Adrenal gland (tissue), 12 donors: Measurements from ENCODE around the gene COPB1. TPM values are rescaled to one million over a fixed set of nuclear protein-coding genes. Genes with fewer than 3 reads are reported as not detected.

Source experiments
- DNase-seq, 7 donors: peaks; one replicate each; pipeline ENCODE4 v3.0.0-alpha.2; 2019 to 2020
- H3K27ac ChIP-seq, 5 donors: fragments of 200-600 bp; sonication (generic) in 4 of 5; 1 replicate in 3 of 5; 2 replicates in 2 of 5; pipeline versions ENCODE4 v1.5.1 to v1.8.0; 2016 to 2020; ENCODE audit warnings: mild to moderate bottlenecking in 1 of 5
- H3K27me3 ChIP-seq: fragments of 200-600 bp; 2 replicates; pipeline ENCODE4 v1.8.0; 2021
- H3K36me3 ChIP-seq, 2 donors: fragments of 200-600 bp; replicated peaks in 1 of 2; 1 replicate in 1 of 2; 2 replicates in 1 of 2; pipeline versions ENCODE4 v1.5.1 to v1.8.0; 2018 to 2022
- H3K4me1 ChIP-seq, 2 donors: fragments of 200-600 bp; replicated peaks in 1 of 2; 1 replicate in 1 of 2; 2 replicates in 1 of 2; pipeline versions ENCODE4 v1.5.1 to v1.8.0; 2018 to 2021
- H3K4me3 ChIP-seq, 4 donors: fragments of 200-600 bp; sonication (generic) in 3 of 4; one replicate each; pipeline ENCODE4 v1.5.1; 2016 to 2018
- H3K9me3 ChIP-seq, 3 donors: fragments of 200-600 bp; sonication (generic) in 1 of 3; replicated peaks in 1 of 3; 1 replicate in 2 of 3; 2 replicates in 1 of 3; pipeline versions ENCODE4 v1.5.1 to v1.8.0; 2016 to 2021
- POLR2A ChIP-seq, 2 donors: fragments of 450-650 bp; IDR thresholded peaks; one replicate each; pipeline ENCODE4 v1.6.1; 2017; ENCODE audit warnings: antibody characterized with exemption in 2 of 2, mild to moderate bottlenecking in 2 of 2, moderate library complexity in 1 of 2
- WGBS, 4 donors: extraction: QIAGEN DNeasy Blood & Tissue Kit in 2 of 4; methylation state at CpG; one replicate each; pipeline versions ENCODE4 v1.1.5 to v1.1.7; 2013 to 2017; 5-methylcytosine and 5-hydroxymethylcytosine counted together
- intact Hi-C, 2 donors: fragments of 100-400 bp; cut with DNase I; formaldehyde crosslinking; loops; one replicate each; pipeline versions ENCODE4 v1.14.1 to v1.15.0; 2022 to 2023
- polyA plus RNA-seq, 3 donors: library from polyadenylated mRNA; stranded (reverse); fragments of 200-250 nt in 2 of 3; fragments of 350-450 nt in 1 of 3; fragmentation: Illumina TruSeq in 1 of 3; extraction: RNeasy Lipid Tissue Mini Kit (QIAGEN cat#74804) in 1 of 3; gene quantifications; one replicate each; pipeline ENCODE4 v1.2.3, GENCODE V29; 2013 to 2014
- total RNA-seq, 9 donors: library from RNA; depleted of rRNA in 4 of 9; stranded (reverse); fragments of >200 nt in 4 of 9; fragments of 120-200 nt in 1 of 9; fragmentation: NEBNext Ultra II Directional in 1 of 9; extraction: Animal tissue kit (Norgen Biotek cat#: 25700) in 1 of 9; gene quantifications; one replicate each; pipeline versions ENCODE4 v1.1.0 to v1.2.4, GENCODE V29; 2013 to 2023
- TF ChIP-seq, protein P1 (sequence below), 6 experiments: fragments of 450-650 bp in 4 of 6; fragments of 200-600 bp in 2 of 6; sonication (generic) in 1 of 6; IDR thresholded peaks; 1 replicate in 5 of 6; 2 replicates in 1 of 6; pipeline versions ENCODE4 v1.5.1 to v1.8.0; 2016 to 2021; ENCODE audit warnings: antibody characterized with exemption in 6 of 6, mild to moderate bottlenecking in 2 of 6, moderate library complexity in 1 of 6
- donor health status: healthy with polysubstance abuse.
- donor health status: Bipolar disorder and iron deficiency.
- donor health status: DM: yes; HTN: yes; CAD: no.
- donor health status: DM: no; HTN: no; CAD: no.
- donor health status: DM: no; HTN: no; CAD: no.
- donor health status: DM: yes; HTN: yes; CAD: no.

Gene COPB1
- total and polyA plus RNA-seq, 12 donors = 45.2 to 175 (median 87.4) TPM

DNA sequence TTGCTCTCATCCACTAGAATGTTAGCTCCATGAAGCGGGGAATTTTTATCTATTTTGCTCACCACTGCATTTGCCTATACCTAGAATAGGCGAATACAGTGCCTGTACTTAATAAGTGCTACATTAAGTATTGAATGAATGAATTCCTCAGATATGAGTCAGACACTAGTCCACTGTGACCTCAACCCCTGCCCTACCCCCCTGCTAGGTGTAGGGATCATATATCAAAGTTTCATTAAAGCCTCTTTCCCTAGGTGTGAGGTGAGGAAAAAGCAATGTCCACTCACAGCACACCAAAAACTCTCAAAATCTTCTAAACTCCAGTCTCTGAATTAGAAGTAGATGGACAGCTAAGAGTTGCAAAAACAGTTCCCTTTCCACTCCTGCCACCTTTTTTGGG, 30.3 kb upstream of the COPB1 start:
- no peaks in the 10 kb centered on the region for H3K4me1 ChIP-seq
- WGBS, 4 donors = 84 to 92% (median 91%) methylated on average over 2 of the region's 2 CpGs
- H3K27ac ChIP-seq = no peak overlapping the region
- intact Hi-C loops = no loop called here
- no peaks in the 10 kb centered on the region for H3K27me3 ChIP-seq
- no peaks in the 10 kb centered on the region for H3K36me3 ChIP-seq
- H3K4me3 ChIP-seq = no peak overlapping the region
- H3K9me3 ChIP-seq = no peaks in the 10 kb centered on the region
- TF ChIP-seq POLR2A (IDR thresholded peaks at IDR 0.05) = no peak
- TF ChIP-seq, protein P1, sequence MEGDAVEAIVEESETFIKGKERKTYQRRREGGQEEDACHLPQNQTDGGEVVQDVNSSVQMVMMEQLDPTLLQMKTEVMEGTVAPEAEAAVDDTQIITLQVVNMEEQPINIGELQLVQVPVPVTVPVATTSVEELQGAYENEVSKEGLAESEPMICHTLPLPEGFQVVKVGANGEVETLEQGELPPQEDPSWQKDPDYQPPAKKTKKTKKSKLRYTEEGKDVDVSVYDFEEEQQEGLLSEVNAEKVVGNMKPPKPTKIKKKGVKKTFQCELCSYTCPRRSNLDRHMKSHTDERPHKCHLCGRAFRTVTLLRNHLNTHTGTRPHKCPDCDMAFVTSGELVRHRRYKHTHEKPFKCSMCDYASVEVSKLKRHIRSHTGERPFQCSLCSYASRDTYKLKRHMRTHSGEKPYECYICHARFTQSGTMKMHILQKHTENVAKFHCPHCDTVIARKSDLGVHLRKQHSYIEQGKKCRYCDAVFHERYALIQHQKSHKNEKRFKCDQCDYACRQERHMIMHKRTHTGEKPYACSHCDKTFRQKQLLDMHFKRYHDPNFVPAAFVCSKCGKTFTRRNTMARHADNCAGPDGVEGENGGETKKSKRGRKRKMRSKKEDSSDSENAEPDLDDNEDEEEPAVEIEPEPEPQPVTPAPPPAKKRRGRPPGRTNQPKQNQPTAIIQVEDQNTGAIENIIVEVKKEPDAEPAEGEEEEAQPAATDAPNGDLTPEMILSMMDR (IDR thresholded peaks at IDR 0.05) = no peak
- no peak for DNase-seq

DNA sequence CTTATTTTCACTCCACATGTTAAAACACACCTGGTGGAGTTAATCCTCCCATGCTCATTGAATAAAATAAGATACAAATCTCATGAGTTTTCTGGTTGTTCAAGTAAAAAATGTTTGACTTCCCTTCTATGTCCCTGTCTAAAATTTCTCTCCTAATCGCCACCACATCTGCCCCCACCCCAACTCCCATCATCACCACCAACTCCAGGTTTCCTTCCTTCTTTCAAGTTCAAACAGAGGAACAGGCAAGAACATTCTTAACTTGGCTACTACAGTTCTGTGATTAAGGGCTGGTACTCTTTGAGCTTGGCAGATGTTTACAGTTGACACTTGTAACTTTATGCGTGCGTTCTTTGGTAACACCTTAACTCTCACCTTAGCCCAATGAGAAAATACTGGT, 29.7 kb upstream of the COPB1 start:
- no peaks in the 10 kb centered on the region for H3K4me1 ChIP-seq
- DNase-seq = no peak
- intact Hi-C loops = no loop called here
- H3K27me3 ChIP-seq = no peaks in the 10 kb centered on the region
- no peak overlapping the region for H3K4me3 ChIP-seq
- TF ChIP-seq, protein P1 (IDR thresholded peaks at IDR 0.05) = no peak
- no peak for TF ChIP-seq POLR2A (IDR thresholded peaks at IDR 0.05)
- no peak overlapping the region for H3K27ac ChIP-seq
- 75 to 80% (median 78%) methylated on average over 3 of the region's 3 CpGs for WGBS, 4 donors
- H3K36me3 ChIP-seq = no peaks in the 10 kb centered on the region
- H3K9me3 ChIP-seq = no peaks in the 10 kb centered on the region

DNA sequence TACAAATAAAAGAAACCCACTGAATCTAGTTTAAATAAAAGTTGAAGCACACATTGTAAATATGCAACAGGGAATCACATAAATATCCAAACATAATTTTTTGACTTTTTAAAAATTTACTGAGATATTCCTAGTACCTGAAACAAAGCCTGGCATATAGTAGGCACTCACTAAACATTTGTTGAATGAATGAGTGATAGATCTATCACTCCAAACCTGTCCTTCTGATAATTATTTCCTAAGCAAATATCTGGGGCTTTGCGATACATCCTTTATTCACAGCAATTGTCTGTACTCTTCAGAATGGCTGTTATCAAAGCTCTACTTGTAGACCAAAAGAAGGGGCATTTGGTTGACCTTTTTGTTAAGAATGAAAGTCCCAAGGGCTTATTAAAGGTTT, 23.2 kb upstream of the COPB1 start:
- no peak overlapping the region for H3K4me3 ChIP-seq
- no peaks in the 10 kb centered on the region for H3K9me3 ChIP-seq
- H3K27me3 ChIP-seq = no peaks in the 10 kb centered on the region
- H3K4me1 ChIP-seq = peaks cover 12 to 18% of the 10 kb centered on the region in 2 donors
- no peak for TF ChIP-seq POLR2A (IDR thresholded peaks at IDR 0.05)
- TF ChIP-seq, protein P1 (IDR thresholded peaks at IDR 0.05) = no peak
- H3K27ac ChIP-seq = no peak overlapping the region
- DNase-seq = no peak
- peaks cover 0 to under 1% of the 10 kb centered on the region in 2 donors for H3K36me3 ChIP-seq
- intact Hi-C loops = no loop called here
- 95 to 100% (median 97%) methylated on average over 1 of the region's 1 CpG for WGBS, 4 donors

DNA sequence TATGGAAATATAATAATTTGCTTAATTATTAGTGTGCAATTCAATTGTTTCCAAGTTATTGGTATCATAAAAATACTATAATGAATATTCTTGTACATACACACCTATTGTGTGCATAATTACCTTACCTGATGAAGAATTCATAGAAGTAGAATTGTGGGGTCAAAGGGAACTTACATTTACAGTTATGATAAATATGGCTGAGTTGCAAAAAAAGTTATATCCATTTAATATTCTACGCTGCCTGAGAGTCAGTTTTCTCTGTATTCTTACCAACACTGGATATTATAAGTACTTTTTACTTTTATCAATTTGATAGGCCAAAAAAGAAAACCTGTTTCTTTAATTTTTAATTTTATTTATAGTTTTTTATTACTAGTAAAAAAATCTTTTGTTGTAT, 22.6 kb upstream of the COPB1 start:
- intact Hi-C loops = no loop called here
- no peak for DNase-seq
- TF ChIP-seq, protein P1 (IDR thresholded peaks at IDR 0.05) = no peak
- TF ChIP-seq POLR2A (IDR thresholded peaks at IDR 0.05) = no peak
- Histone ChIP-seq H3K4me1 (peaks cover 12 to 18% of the 10 kb centered on the region in 2 donors), H3K27ac (no peak overlapping the region), H3K4me3 (no peak overlapping the region), H3K9me3 (no peaks in the 10 kb centered on the region), H3K36me3 (peaks cover 0 to 6% of the 10 kb centered on the region in 2 donors), H3K27me3 (no peaks in the 10 kb centered on the region)
- WGBS, 4 donors = 95 to 100% (median 97%) methylated on average over 1 of the region's 1 CpG
